Measurements from ENCODE around the gene ZFYVE16. TPM values are rescaled to one million over a fixed set of nuclear protein-coding genes. Genes with fewer than 3 reads are reported as not detected.

Gene ZFYVE16
- total and polyA plus RNA-seq, 2 of the 13 experiments (the other 11 are each of a cell fraction or from before 2014, with no cell fraction given): 9.3 to 33.3 TPM

- TF ChIP-seq RBM39 (IDR thresholded peaks at IDR 0.05; ENCODE audit: low read depth, low read length, poor library complexity, severe bottlenecking): peak; percentile 72
- TF ChIP-seq KLF13 (CRISPR knock-in tag; IDR thresholded peaks at IDR 0.05): no peak
- no peak for TF ChIP-seq ZFP62 (CRISPR knock-in tag; IDR thresholded peaks at IDR 0.05)
- peak; percentile 52; the same call in 1 of the 2 replicates for TF ChIP-seq ZBTB25 (CRISPR knock-in tag; IDR thresholded peaks at IDR 0.05)
- TF ChIP-seq LRRFIP1 (CRISPR knock-in tag; conservative IDR thresholded peaks at IDR 0.05): no peak
- TF ChIP-seq JUNB (CRISPR knock-in tag; IDR thresholded peaks at IDR 0.05; ENCODE audit: borderline replicate concordance): no peak
- no peak for TF ChIP-seq GRHL1 (CRISPR knock-in tag; conservative IDR thresholded peaks at IDR 0.05)
- TF ChIP-seq ZNF839 (CRISPR knock-in tag; IDR thresholded peaks at IDR 0.05; ENCODE audit: borderline replicate concordance): no peak
- peak; percentile 52 for TF ChIP-seq NFYB (CRISPR knock-in tag; IDR thresholded peaks at IDR 0.05)
- TF ChIP-seq ZNF674 (CRISPR knock-in tag; IDR thresholded peaks at IDR 0.05; ENCODE audit: low read depth): no peak
- no peak; the same call in 1 of the 2 replicates for TF ChIP-seq STAT5B (CRISPR knock-in tag; IDR thresholded peaks at IDR 0.05)
- peak; percentile 75 for TF ChIP-seq SALL2 (CRISPR knock-in tag; IDR thresholded peaks at IDR 0.05)
- peak; percentile 83 for TF ChIP-seq SMYD3 (CRISPR knock-in tag; IDR thresholded peaks at IDR 0.05)
- 0 out of 2 replicates have a peak, but pooled peaks have one; percentile 42 for TF ChIP-seq MAZ (IDR thresholded peaks at IDR 0.05; ENCODE audit: borderline replicate concordance, low read depth, low read length)
- no peak for TF ChIP-seq MAZ (CRISPR knock-in tag; IDR thresholded peaks at IDR 0.05; ENCODE audit: low read depth)
- TF ChIP-seq ZHX2 (IDR thresholded peaks at IDR 0.05; ENCODE audit: low read depth): no peak
- no peak for TF ChIP-seq ZHX2 (CRISPR knock-in tag; IDR thresholded peaks at IDR 0.05; ENCODE audit: borderline replicate concordance)
Observed at GRCh38 chr5:80487829-80488721, 80.2 kb downstream of the ZFYVE16 start, which contains the start of gene FAM151B (continued).
